ENCODE results near the gene FGD3. TPM values are rescaled to one million over a fixed set of nuclear protein-coding genes. Genes with fewer than 3 reads are reported as not detected.
A peak's percentile ranks its signal among the peaks of the same experiment; 100 is the strongest.
"Not testable (repeated sequence)": the region's sequence is repeated elsewhere in the genome, so short reads cannot be mapped to it uniquely, and the experiment has no call there.

FGD3 gene, protein sequence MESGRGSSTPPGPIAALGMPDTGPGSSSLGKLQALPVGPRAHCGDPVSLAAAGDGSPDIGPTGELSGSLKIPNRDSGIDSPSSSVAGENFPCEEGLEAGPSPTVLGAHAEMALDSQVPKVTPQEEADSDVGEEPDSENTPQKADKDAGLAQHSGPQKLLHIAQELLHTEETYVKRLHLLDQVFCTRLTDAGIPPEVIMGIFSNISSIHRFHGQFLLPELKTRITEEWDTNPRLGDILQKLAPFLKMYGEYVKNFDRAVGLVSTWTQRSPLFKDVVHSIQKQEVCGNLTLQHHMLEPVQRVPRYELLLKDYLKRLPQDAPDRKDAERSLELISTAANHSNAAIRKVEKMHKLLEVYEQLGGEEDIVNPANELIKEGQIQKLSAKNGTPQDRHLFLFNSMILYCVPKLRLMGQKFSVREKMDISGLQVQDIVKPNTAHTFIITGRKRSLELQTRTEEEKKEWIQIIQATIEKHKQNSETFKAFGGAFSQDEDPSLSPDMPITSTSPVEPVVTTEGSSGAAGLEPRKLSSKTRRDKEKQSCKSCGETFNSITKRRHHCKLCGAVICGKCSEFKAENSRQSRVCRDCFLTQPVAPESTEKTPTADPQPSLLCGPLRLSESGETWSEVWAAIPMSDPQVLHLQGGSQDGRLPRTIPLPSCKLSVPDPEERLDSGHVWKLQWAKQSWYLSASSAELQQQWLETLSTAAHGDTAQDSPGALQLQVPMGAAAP
- 10 to 100 TPM; 10.8 to 24.3 TPM for total RNA-seq
- 10 to 100 TPM in 1 of 2 donors, 1 to 10 TPM in 1; 6.1 to 45.9 TPM for polyA plus RNA-seq
- long read RNA-seq, donor 1, partial matches to known transcripts, result 0 of 1 reads
- long read RNA-seq, donor 1, other reads (novel, unspliced or antisense), result 0 of 1 reads
- long read RNA-seq, donor 2, result 0 reads
- long read RNA-seq, donor 3, partial matches to known transcripts, result 0 of 2 reads
- long read RNA-seq, donor 3, other reads (novel, unspliced or antisense), result 0 of 2 reads
- long read RNA-seq, donor 4, result 0 reads
- long read RNA-seq, donor 5, partial matches to known transcripts, result 0 of 1 reads
- long read RNA-seq, donor 5, other reads (novel, unspliced or antisense), result 0 of 1 reads

DNA sequence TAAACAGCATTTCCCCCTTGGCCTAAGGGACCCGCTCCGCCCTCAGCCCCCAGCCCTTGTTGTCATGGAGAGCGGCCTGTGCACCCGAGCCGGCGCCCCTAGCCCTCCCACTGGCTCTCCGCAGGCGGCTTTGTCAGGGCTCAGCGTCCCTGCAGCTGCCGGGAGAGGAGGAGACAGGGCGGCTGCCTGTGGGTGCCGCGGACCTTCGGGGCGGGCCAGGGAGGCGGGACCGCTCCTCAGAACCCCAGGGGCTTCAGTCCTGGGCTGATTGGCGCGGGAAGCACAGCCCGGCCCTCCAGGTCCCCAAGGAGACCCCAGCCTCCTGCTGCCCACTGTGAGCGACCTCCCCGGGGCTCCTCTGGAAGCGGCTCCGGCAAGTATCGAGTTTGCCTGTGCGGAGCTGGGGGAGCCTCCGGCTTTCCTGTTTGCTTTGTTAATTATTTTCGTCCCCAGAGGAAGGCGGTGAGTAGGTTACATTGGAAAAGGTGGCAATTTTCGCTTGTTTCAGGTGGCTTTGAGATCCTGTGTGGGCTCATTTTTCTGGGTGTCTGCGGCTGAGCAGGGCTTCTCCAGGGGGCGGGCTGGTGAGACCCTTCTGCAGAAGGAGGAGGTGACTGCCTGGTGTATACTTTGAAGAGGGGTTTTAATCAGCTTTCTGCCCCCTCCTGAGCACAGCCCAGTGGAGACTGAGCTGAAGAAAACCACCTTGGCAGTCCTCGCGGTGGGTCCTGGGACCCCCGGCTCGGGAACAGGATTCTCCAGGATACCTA is at the start of gene FGD3:
FGD3 (plus strand) TSS at position 256 of the 770 bp plus-strand sequence. CDS start 28,734 bp downstream, outside the sequence.
- ATAC-seq (ENCODE audit: insufficient read depth, low FRiP score) (no peak), DNase-seq (peak; percentile 59 to 72 (median 65))
- WGBS, 2 donors, result 5 to 6% methylated on average over 32 to 36 of the region's 36 CpGs
- Histone ChIP-seq H3K4me3 (peak within 1 kb of the TSS; percentile 34), H3K4me1 (ENCODE audit: control insufficient read depth in 5 of 5, insufficient read depth in 5 of 5, low read length in 5 of 5) (peaks cover 0 to 11% (median 4%) of the 10 kb centered on the region in 5 donors), H3K27ac (ENCODE audit: low read depth in 1 of 2, low read length in 1 of 2) (no peak within 1 kb of the TSS), H3K36me3 (ENCODE audit: control insufficient read depth in 4 of 4, insufficient read depth in 4 of 4, low read length in 4 of 4) (no peaks in the 10 kb centered on the region), H3K9me3 (ENCODE audit: control insufficient read depth in 4 of 4, insufficient read depth in 3 of 4, low read length in 3 of 4) (no peaks in the 10 kb centered on the region), H3K27me3 (ENCODE audit: control insufficient read depth in 3 of 3, insufficient read depth in 3 of 3, low read length in 2 of 3) (no peaks in the 10 kb centered on the region), H3K9ac (ENCODE audit: insufficient read depth in 1 of 2, low read length in 2 of 2) (peak within 1 kb of the TSS; percentile 37 to 68)
- TF ChIP-seq, protein P1, sequence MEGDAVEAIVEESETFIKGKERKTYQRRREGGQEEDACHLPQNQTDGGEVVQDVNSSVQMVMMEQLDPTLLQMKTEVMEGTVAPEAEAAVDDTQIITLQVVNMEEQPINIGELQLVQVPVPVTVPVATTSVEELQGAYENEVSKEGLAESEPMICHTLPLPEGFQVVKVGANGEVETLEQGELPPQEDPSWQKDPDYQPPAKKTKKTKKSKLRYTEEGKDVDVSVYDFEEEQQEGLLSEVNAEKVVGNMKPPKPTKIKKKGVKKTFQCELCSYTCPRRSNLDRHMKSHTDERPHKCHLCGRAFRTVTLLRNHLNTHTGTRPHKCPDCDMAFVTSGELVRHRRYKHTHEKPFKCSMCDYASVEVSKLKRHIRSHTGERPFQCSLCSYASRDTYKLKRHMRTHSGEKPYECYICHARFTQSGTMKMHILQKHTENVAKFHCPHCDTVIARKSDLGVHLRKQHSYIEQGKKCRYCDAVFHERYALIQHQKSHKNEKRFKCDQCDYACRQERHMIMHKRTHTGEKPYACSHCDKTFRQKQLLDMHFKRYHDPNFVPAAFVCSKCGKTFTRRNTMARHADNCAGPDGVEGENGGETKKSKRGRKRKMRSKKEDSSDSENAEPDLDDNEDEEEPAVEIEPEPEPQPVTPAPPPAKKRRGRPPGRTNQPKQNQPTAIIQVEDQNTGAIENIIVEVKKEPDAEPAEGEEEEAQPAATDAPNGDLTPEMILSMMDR (IDR thresholded peaks at IDR 0.05; ENCODE audit: control extremely low read depth, extremely low read depth), result no peak

DNA sequence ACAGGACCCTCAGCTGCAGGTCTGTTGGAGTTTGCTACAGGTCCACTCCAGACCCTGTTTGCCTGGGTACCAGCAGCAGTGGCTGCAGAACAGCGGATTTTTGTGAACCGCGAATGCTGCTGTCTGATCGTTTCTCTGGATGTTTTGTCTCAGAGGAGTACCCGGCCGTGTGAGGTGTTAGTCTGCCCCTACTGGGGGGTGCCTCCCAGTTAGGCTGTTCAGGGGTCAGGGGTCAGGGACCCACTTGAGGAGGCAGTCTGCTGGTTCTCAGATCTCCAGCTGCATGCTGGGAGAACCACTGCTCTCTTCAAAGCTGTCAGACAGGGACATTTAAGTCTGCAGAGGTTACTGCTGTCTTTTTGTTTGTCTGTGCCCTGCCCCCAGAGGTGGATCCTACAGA is 42.2 kb upstream of the FGD3 start:
- not testable (repeated sequence) for DNase-seq; H3K36me3 ChIP-seq (ENCODE audit: control insufficient read depth in 4 of 4, insufficient read depth in 4 of 4, low read length in 4 of 4); H3K9ac ChIP-seq (ENCODE audit: insufficient read depth in 1 of 2, low read length in 2 of 2); H3K27ac ChIP-seq (ENCODE audit: low read depth in 1 of 2, low read length in 1 of 2); H3K4me1 ChIP-seq (ENCODE audit: control insufficient read depth in 5 of 5, insufficient read depth in 5 of 5, low read length in 5 of 5); ATAC-seq (ENCODE audit: insufficient read depth, low FRiP score); H3K27me3 ChIP-seq (ENCODE audit: control insufficient read depth in 3 of 3, insufficient read depth in 3 of 3, low read length in 2 of 3); H3K9me3 ChIP-seq (ENCODE audit: control insufficient read depth in 4 of 4, insufficient read depth in 3 of 4, low read length in 3 of 4); H3K4me3 ChIP-seq
- 51 to 84% methylated on average over 6 of the region's 6 CpGs for whole genome bisulfite sequencing, 2 donors

DNA sequence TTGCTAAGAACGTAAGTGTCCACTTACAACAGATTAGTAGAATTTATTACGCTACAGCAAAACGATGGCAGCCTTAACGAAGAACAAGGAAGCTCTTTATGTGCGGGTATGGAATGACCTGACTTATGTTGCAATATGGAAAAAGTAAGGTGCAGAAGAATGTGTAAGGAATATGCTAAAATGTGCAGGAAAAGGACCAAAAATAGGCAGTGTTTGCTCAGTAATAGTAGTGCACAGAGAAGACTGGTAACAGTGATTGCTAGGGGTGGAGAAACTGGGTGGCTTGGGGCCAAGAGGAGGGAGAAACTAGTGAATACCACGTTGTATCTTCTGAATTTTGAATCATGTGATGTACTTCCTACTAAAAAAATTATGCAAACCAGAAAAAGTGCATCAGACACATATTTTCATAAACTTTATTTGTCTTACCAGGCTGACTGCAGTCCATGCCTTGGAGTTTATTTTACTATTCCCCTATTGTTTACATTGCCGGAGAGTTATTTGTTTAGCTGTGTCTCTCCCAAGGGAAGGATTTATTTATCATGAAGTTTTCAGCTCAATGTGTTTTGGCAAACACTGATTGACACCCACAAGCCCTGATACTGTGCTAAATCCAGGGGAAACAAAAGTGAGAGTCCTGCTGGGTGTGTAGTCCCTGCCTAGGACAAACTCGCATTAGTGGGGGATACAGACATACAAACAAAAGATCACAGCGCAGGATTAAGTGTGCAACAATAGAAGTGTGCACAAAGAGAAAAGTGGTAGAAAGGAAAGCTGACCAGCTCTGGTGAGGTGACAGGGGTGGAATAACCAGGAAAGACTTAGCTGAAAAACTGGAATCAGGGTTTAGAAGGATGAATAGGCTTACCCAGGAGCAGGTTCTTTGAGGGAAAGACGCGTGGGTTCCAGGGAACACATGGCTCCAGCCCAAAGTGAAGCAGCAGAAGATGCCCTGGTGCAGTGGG is 35.5 kb upstream of the FGD3 start:
- no peaks in the 10 kb centered on the region for H3K9me3 ChIP-seq (ENCODE audit: control insufficient read depth in 4 of 4, insufficient read depth in 3 of 4, low read length in 3 of 4)
- 39 to 60% methylated on average over 11 of the region's 11 CpGs for WGBS, 2 donors
- peak overlapping the region in 1 of 2 donors; percentile 23 for H3K9ac ChIP-seq (ENCODE audit: insufficient read depth in 1 of 2, low read length in 2 of 2)
- H3K4me3 ChIP-seq, result no peak overlapping the region
- DNase-seq, result peak; percentile 35 to 75 (median 47)
- no peak overlapping the region for H3K27ac ChIP-seq (ENCODE audit: low read depth in 1 of 2, low read length in 1 of 2)
- H3K4me1 ChIP-seq (ENCODE audit: control insufficient read depth in 5 of 5, insufficient read depth in 5 of 5, low read length in 5 of 5), result peaks cover 0 to 12% (median 8%) of the 10 kb centered on the region in 5 donors
- peak; percentile 24 for ATAC-seq (ENCODE audit: insufficient read depth, low FRiP score)
- peaks cover 0 to 2% (median 0%) of the 10 kb centered on the region in 3 donors for H3K27me3 ChIP-seq (ENCODE audit: control insufficient read depth in 3 of 3, insufficient read depth in 3 of 3, low read length in 2 of 3)
- TF ChIP-seq, protein P1 (IDR thresholded peaks at IDR 0.05; ENCODE audit: control extremely low read depth, extremely low read depth), result no peak
- H3K36me3 ChIP-seq (ENCODE audit: control insufficient read depth in 4 of 4, insufficient read depth in 4 of 4, low read length in 4 of 4), result no peaks in the 10 kb centered on the region

Measured in lung (tissue), 16 donors.